Peyer's patch (tissue), 4 donors: ENCODE data around the gene EIF4EBP2. TPM values are rescaled to one million over a fixed set of nuclear protein-coding genes. Genes with fewer than 3 reads are reported as not detected.

ENCODE experiments used
- DNase-seq, 3 donors: peaks; one replicate each; pipeline ENCODE4 v3.0.0-alpha.2; 2017 to 2019
- H3K27ac ChIP-seq, 4 donors: fragments of 200-600 bp; sonication (generic); one replicate each; pipeline ENCODE4 v1.5.1; 2016 to 2019
- H3K27me3 ChIP-seq, 2 donors: fragments of 200-600 bp; sonication (generic); one replicate each; pipeline ENCODE4 v1.5.1; 2019
- H3K36me3 ChIP-seq, 3 donors: fragments of 200-600 bp; sonication (generic); one replicate each; pipeline ENCODE4 v1.5.1; 2016 to 2019
- H3K4me1 ChIP-seq, 4 donors: fragments of 200-600 bp; sonication (generic); one replicate each; pipeline ENCODE4 v1.5.1; 2016 to 2019
- H3K4me3 ChIP-seq, 4 donors: fragments of 200-600 bp; sonication (generic); 1 replicate in 3 of 4; 2 replicates in 1 of 4; pipeline ENCODE4 v1.5.1; 2016 to 2019; ENCODE audit warnings: mild to moderate bottlenecking in 1 of 4
- H3K9me3 ChIP-seq, 4 donors: fragments of 200-600 bp; sonication (generic); one replicate each; pipeline ENCODE4 v1.5.1; 2016 to 2019; ENCODE audit warnings: mild to moderate bottlenecking in 1 of 4
- CTCF ChIP-seq, 6 experiments: fragments of 450-650 bp in 4 of 6; fragments of 200-600 bp in 2 of 6; sonication (generic) in 1 of 6; IDR thresholded peaks; one replicate each; pipeline ENCODE4 v1.5.1; 2017 to 2019; ENCODE audit warnings: antibody characterized with exemption in 6 of 6, mild to moderate bottlenecking in 3 of 6, moderate library complexity in 1 of 6
- POLR2A ChIP-seq, 2 donors: fragments of 450-650 bp; IDR thresholded peaks; one replicate each; pipeline ENCODE4 v1.5.1; 2017; ENCODE audit warnings: antibody characterized with exemption in 2 of 2, mild to moderate bottlenecking in 2 of 2, moderate library complexity in 2 of 2
- total RNA-seq, 4 donors: library from RNA; depleted of rRNA; stranded (reverse); fragments of >200 nt; gene quantifications; one replicate each; pipeline ENCODE4 v1.1.0, GENCODE V29; 2016

EIF4EBP2 gene
- total RNA-seq, 4 donors from 2014 or later = 64.4 to 129 (median 93.0) TPM

DNA sequence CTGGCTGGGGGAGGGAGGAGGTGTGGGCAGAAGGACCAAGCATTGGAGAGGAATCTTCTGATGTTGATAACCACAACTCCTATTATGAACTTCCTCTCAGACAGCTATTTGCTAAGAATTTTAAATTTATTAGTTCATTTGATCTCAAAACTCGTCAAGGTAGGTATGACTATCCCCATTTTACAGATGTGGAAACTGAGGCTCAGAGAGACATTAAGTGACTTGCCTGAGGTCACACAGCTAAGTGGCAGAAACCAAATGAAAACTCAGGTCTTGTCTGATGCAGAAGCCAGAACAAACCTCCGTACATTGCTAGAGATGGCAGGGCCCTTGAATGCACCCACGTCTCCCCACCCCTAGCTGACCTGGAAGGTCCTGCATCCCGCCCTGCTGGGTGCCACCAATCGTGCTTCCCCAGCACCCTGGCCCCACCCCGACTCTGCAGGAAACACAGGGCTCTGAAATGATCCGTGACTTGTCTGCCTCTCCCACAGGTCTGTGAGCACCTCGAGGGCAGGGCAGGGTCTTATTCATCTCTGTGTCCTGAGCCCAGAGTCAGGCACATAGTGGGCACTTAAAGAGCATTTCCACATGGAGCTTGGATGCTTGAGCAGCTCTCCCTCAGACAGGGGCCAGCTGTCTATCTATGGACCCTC is 69.0 kb downstream of the EIF4EBP2 start:
- no peaks in the 10 kb centered on the region for H3K36me3 ChIP-seq
- no peak overlapping the region for H3K4me3 ChIP-seq
- no peak for TF ChIP-seq CTCF (IDR thresholded peaks at IDR 0.05)
- TF ChIP-seq POLR2A (IDR thresholded peaks at IDR 0.05) = no peak

GRCh38 chr10:70474780-70475179 is 70.8 kb downstream of the EIF4EBP2 start:
- peaks cover 0 to 25% (median 20%) of the 10 kb centered on the region in 4 donors for H3K4me1 ChIP-seq
- H3K27ac ChIP-seq = no peak overlapping the region
- H3K36me3 ChIP-seq = no peaks in the 10 kb centered on the region
- no peak for TF ChIP-seq POLR2A (IDR thresholded peaks at IDR 0.05)
- TF ChIP-seq CTCF (IDR thresholded peaks at IDR 0.05) = no peak
- no peaks in the 10 kb centered on the region for H3K9me3 ChIP-seq
- H3K27me3 ChIP-seq = no peaks in the 10 kb centered on the region
- no peak for DNase-seq
- no peak overlapping the region for H3K4me3 ChIP-seq

More for the DNA sequence above, 69.0 kb downstream of the EIF4EBP2 start:
- Histone ChIP-seq H3K9me3 (no peaks in the 10 kb centered on the region), H3K4me1 (peaks cover 0 to 8% (median 5%) of the 10 kb centered on the region in 4 donors), H3K27me3 (no peaks in the 10 kb centered on the region), H3K27ac (no peak overlapping the region)
- no peak for DNase-seq

- no peaks in the 10 kb centered on the region for H3K27me3 ChIP-seq
- no peaks in the 10 kb centered on the region for H3K36me3 ChIP-seq
- H3K4me3 ChIP-seq = no peak overlapping the region
- H3K9me3 ChIP-seq = no peaks in the 10 kb centered on the region
- no peak for DNase-seq
- H3K27ac ChIP-seq = no peak overlapping the region
- peaks cover 0 to 31% (median 26%) of the 10 kb centered on the region in 4 donors for H3K4me1 ChIP-seq
- TF ChIP-seq POLR2A (IDR thresholded peaks at IDR 0.05) (no peak), CTCF (IDR thresholded peaks at IDR 0.05) (no peak)
Measured at GRCh38 chr10:70475661-70476060, 71.7 kb downstream of the EIF4EBP2 start.

GRCh38 chr10:70476249-70477035 is 72.5 kb downstream of the EIF4EBP2 start:
- Histone ChIP-seq H3K4me3 (no peak overlapping the region), H3K36me3 (no peaks in the 10 kb centered on the region), H3K27me3 (no peaks in the 10 kb centered on the region), H3K4me1 (peaks cover 0 to 36% (median 27%) of the 10 kb centered on the region in 4 donors), H3K9me3 (no peaks in the 10 kb centered on the region), H3K27ac (no peak overlapping the region)
- DNase-seq = no peak
- TF ChIP-seq POLR2A (IDR thresholded peaks at IDR 0.05) (no peak), CTCF (IDR thresholded peaks at IDR 0.05) (no peak)

GRCh38 chr10:70477661-70478162 is 73.8 kb downstream of the EIF4EBP2 start:
- Histone ChIP-seq H3K4me1 (peaks cover 0 to 46% (median 27%) of the 10 kb centered on the region in 4 donors), H3K27ac (peak overlapping the region in 2 of 4 donors; percentile 72 to 75), H3K27me3 (no peaks in the 10 kb centered on the region), H3K36me3 (no peaks in the 10 kb centered on the region), H3K4me3 (peak overlapping the region; percentile 54 to 77 (median 64)), H3K9me3 (no peaks in the 10 kb centered on the region)
- TF ChIP-seq CTCF (IDR thresholded peaks at IDR 0.05) (no peak), POLR2A (IDR thresholded peaks at IDR 0.05) (no peak)
- peak in 2 of 3 donors; percentile 59 to 74 for DNase-seq

Other genes starting within 250 kb of the EIF4EBP2 start
- 10 to 100 TPM; 30.3 to 52.0 (median 35.1) TPM for gene SAR1A, start 233.6 kb upstream of the EIF4EBP2 start, total RNA-seq
- 100 to 1,000 TPM in 3 of 4 donors, 10 to 100 TPM in 1; 67.7 to 199 (median 110) TPM for gene PPA1, start 170.7 kb upstream of the EIF4EBP2 start, total RNA-seq
- gene NPFFR1, start 120.1 kb upstream of the EIF4EBP2 start, total RNA-seq = not detected
- 10 to 100 TPM in 1 of 4 donors, 1 to 10 TPM in 3; 1.5 to 19.8 (median 6.5) TPM for gene LRRC20, start 21.5 kb upstream of the EIF4EBP2 start, total RNA-seq
- not detected for gene NODAL, start 37.5 kb downstream of the EIF4EBP2 start, total RNA-seq
- 10 to 100 TPM in 1 of 4 donors, 1 to 10 TPM in 3; 1.2 to 15.7 (median 3.6) TPM for gene PALD1, start 74.6 kb downstream of the EIF4EBP2 start, total RNA-seq
- gene PRF1, start 198.6 kb downstream of the EIF4EBP2 start, total RNA-seq = 10 to 100 TPM in 1 of 4 donors, 1 to 10 TPM in 3; 4.6 to 12.4 (median 6.3) TPM